GM18873 (cell line): ENCODE measurements around the gene RNF11.

Source experiments
- ATAC-seq: cut with Tn5 transposase; IDR thresholded peaks from one replicate; pipeline ENCODE4 v1.9.1; 2021; ENCODE audit warnings: mild to moderate bottlenecking, moderate library complexity, moderate number of reproducible peaks; ENCODE audit not compliant: unreplicated experiment, low FRiP score

RNF11 gene

GRCh38 chr1:51310871-51311613 lies 75.0 kb downstream of the RNF11 start:
- no peak for ATAC-seq

GRCh38 chr1:51311826-51312225 lies 75.8 kb downstream of the RNF11 start:
- no peak for ATAC-seq

- ATAC-seq, result no peak
These were observed 76.6 kb downstream of the RNF11 start for GRCh38 chr1:51312718-51313117.

- ATAC-seq, result no peak
These were observed 77.3 kb downstream of the RNF11 start for GRCh38 chr1:51313268-51313852.

GRCh38 chr1:51313961-51314777 lies 78.1 kb downstream of the RNF11 start:
- no peak for ATAC-seq

GRCh38 chr1:51314974-51315373 lies 78.9 kb downstream of the RNF11 start:
- no peak for ATAC-seq

GRCh38 chr1:51316113-51316845 lies 80.2 kb downstream of the RNF11 start:
- ATAC-seq, result no peak

- ATAC-seq, result no peak
These were observed 80.7 kb downstream of the RNF11 start for GRCh38 chr1:51316846-51317120.

GRCh38 chr1:51317798-51318197 lies 81.7 kb downstream of the RNF11 start:
- ATAC-seq, result no peak

- ATAC-seq, result no peak
These were observed 85.2 kb downstream of the RNF11 start for GRCh38 chr1:51320967-51321923.

GRCh38 chr1:51321924-51322280 lies 85.8 kb downstream of the RNF11 start:
- ATAC-seq, result no peak

- no peak for ATAC-seq
These were observed 86.5 kb downstream of the RNF11 start for GRCh38 chr1:51322417-51323101.
